NCI-H345 (cell line): ENCODE data around the gene TP53I3.
"Not testable (repeated sequence)": the region's sequence is repeated elsewhere in the genome, so short reads cannot be mapped to it uniquely, and the experiment has no call there.

Source experiments
- DNase-seq: peaks from one replicate; lab custom pipeline; 2025; lab: John Stamatoyannopoulos, UW

TP53I3 gene

DNA sequence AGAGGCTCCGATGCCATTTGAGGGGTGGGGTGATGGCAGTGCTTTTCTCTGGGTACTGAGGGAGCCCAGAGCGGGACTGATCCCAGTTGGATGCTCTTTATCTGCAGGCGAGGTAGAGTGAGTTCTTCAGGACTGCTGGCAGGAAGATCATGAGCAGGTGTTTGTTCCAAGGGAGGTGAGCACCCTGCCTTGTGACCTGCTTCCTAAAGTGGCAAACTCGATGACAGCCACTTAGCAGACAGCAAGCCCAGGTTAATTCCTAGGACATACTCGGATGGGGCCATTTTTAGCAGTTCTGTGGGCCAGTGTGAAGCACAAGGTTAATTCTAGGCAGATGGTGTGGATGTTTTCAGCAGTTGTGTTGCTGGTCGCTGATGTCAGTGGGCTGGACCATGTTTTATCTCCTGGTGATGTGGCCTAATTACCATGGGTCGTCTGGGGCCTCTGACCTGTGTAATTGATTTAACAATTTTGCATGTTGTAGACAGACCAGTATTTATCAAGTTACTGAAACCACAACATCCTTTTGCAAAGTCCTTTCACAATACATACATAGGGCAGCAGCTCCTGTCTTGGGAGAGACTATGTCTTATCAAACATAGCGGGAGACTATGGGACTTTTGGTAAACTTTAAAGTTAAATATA lies 30.1 kb downstream of the TP53I3 start:
- no peak for DNase-seq

DNA sequence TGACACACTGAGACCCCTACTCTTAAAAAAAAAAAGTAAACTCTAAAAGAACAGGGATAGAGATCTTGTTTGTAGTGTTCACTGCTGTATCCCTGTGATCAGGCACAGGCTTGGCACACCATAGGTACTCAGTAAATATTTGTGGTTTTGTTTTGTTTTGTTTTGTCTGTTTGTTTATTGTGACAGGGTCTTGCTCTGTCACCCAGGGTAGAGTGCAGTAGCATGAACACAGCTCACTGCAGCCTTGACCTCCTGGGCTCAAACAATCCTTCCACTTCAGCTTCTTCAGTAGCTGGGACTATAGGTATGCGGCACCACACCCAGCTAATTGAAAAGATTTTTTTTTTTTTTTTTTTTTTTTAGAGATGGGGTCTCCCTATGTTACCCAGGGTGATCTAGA lies 31.7 kb downstream of the TP53I3 start:
- no peak for DNase-seq

DNA sequence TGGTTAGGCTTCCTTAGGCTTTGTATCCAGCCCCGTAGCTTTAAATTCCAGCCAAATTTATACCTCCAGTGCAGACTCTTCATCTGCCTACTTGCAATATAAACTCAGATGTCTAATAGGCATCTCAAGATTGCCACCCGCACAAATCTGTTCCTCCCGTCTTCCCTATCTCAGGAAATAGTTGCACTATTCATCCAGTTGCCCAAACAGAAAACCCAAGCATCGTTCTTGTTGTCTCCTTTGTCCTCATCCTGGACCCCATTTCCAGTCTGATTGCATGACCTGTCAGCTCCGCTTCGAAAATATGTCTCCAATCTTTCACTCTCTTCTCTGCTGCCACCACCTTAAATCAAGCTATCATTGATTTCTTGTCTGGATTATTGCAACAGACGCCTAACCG lies 32.8 kb downstream of the TP53I3 start:
- no peak for DNase-seq

DNA sequence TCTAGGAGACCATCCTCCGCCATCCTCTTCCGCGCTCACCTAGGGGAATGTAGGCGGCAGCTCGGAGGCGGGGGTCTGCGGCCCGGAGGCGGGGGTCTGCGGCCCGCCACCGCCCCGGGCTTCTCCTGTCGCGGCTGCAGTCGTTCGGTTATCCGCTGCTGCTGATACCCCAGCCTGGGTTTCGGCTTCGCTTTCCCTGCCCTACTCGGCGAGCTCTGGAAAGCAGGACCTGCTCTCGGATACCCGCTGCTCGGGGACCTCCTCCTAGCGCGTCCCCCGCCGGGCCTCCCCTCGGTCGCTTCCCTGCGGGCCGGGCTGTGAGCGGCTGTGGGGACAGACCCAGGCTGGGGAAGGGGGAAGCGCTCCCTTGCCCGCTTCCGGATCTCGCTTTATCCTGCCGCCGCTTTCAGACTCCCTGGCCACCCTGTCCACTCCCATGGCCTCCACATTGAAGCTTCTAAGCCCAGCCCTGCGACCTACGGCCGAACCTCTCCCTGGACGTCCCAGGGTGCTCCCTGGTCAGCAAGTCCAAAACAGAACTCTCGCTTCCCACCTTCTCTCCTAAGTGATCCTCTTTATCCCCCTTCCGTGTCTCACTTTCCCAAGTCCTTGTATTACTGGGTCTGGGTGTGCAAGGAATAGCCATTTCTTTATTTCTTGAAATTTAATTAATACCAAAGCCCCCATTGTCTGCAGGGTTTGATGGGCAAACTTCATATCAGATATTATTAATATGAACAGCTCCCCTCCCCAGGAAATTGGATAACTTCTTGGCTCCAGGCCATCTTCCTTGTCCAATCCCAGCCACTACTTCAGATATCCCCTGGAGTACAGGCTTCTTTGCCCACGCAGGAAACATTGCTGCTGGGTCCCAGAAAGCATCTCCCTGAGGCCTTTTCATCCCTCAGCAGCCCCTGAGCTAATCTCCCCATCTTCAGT lies 34.3 kb downstream of the TP53I3 start:
- no peak for DNase-seq

DNA sequence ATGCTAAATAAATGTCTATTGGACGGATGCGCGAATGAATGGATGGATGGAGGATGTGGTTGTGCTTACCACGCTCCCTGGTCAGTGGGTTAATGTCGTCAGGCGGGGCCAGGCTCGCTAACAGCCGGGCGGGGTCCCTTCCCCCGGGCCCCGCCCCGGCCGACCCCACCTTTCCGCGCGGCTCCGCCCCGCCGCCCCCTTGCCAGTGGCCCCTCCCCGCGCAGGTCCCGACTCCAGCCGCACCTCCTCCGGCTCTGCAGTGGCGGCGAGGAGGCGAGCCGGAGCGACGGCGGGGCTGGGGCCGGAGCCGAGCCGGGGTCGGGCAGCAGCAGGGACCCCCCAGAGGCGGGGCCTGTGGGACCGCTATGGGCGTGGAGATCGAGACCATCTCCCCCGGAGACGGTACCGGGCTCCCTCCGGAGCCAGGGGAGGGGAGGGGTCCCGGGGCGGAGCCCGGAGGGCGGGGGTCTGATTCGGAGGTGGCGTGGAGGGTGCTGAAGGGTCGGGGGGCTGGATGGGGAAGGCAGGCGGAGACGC lies 35.1 kb downstream of the TP53I3 start, which contains the start of gene FKBP1B:
Gene FKBP1B (plus strand): TSS at position 257 of the 537 bp plus-strand sequence. CDS start 109 bp downstream, at position 366.
- peak; percentile 75 for DNase-seq

DNA sequence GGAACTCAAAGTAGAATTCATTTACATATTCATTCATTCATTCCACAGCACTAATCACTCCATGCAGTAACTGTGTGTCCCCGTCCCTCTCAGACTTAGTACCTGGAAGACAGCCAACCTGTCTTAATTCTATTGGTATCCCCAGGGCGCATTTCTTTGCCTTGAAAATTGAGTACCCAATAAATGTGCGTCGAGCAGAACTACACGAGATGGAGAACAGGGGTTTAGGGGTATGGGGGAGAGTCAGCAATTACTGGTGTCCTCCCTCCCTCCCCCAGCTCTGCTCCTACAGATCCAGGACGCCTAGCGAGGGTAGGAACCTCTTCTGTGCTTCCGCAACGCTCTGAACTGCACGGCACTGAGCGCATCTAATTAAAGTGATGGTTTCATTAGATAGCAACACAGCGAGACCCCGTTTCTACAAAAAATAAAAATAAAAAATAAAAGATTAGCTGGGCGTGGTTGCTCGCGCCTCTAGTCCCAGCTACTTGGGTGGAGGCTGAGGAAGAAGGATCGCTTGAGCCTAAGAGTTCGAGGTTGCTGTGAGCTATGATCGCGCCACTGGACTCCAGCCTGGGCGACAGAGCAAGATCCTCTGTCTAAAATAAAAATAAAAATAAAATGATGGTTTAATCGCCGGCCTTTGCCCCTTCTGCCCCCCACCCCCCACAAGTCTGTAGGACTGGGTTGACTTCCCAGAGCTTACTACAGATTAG lies 35.7 kb downstream of the TP53I3 start:
- peak; percentile 64 for DNase-seq

DNA sequence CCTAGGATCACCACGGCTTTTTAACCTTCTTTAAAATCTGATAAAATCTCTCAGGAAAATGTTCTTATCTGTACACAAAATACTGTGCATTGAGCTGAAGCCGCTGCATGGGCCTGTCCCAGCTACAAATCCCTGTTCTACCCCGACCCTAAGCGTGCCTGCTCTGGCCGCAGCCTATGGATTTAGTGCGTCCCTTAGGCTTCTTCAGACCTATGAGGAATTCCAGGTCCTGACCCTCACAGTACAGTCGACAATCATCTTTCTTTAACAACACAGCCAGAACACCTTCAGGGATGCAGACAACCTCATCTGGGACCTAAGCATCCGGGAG lies 37.0 kb downstream of the TP53I3 start:
- no peak for DNase-seq

DNA sequence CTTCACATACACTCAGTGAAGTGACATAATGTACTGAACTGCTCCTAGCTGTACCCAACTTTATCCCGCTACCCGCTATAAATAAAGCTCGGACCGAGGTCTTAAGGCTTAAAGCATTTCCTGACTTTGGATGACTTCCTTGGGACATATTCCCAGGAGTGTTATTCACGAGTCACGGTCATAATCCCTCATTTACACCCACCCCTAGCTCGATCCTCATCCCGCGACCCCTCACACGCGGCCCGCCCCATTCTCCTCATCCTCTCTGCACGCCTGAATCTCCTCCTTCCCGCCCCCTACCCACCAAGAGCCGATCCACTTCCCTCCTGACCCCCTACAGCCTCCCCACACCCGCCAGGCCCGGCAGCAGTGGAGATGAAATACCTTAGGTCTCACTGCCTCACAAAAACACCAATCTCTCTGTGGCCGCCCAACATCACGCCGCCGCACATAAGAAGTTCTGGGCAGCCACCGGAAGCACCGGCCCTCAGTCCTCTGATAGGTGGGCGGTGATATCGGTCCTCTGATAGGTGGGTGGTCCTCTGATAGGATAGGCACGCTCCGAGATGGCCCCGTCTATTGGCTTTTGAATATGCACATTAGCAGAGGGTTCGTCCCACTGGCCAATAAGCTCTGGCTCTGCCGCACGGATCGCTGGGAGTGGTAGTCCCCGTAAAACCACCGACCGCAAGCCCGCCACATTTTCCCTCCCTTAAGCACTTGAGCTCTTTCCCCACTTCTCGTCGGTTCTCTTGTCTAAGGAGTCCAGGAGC lies 37.5 kb downstream of the TP53I3 start, which contains the start of gene WDCP:
Gene WDCP (minus strand): TSS at position 462 of the 773 bp plus-strand sequence. CDS start 7,897 bp downstream, outside the sequence.
- DNase-seq = peak; percentile 100

DNA sequence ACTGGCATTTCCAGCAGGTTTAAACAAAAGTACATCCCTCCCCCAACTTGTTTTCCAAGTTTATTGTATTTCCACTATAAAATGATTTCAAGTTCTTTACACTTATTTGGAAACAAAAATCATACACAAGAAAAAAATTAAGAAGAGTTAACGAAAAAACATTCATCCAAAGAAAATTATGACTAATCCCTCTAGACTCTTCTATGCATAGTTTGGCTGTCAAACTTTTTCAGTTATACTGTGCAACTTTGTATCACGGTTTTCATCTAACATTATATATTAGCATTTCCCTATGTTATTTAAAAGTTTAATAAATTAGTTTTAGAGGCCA lies 38.1 kb downstream of the TP53I3 start:
- no peak for DNase-seq

DNA sequence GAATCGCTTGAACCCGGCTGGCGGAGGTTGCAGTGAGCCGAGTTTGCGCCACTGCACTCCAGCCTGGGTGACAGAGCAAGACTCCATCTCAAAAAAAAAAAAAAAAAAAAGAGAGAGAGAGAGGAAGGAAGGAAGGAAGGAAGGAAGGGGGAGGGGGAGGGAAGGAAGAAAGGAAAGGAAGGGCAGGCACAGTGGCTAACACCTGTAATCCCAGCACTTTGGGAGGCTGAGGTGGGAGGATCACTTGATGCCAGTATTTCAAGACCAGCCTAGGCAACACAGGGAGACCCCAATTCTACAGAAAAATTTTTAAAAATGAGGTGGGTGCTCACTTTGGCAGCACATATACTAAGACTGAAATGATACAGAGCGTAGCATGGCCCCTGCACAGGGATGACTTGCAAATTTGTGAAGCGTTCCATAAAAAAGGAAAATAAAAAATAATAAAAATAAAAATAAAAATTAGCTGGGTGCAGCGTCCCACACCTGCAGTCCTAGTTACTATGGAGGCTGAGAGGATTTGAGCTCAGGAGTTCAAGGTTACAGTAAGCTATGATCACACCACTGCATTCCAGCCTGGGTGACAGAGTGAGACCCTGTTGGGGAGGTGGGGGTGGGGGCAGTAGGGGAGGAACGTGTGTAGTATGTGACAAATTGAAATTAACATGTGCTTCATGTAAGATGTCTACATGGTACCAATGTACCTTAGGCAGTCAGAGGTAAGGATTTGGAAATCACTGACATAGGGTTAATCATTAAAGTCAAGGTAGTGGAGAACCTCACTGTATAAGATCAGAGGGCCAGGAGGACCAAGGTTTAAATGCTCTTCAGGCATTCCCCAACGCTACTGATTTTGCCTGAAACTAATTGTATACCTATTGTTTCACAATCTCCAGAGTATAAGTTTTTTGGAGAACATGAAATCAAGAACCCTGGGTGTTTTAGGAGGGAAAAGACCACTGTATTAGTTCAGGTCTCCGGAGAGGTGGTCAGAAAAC lies 38.8 kb downstream of the TP53I3 start:
- no peak for DNase-seq

DNA sequence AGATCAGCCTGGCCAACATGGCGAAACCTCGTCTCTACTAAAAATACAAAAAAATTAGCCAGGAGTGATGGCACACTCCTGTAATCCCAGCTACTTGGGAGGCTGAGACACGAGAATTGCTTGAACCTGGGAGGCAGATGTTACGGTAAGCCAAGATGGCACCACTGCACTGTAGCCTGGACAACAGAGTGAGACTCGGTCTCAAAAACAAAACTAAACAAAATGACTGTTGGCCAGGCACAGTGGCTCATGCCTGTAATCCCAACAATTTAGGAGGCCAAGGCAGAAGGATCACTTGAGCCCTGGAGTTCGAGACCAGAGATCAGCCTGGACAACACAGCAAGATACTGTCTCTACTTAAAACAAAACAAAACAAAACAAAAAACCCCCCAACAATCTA lies 41.5 kb downstream of the TP53I3 start:
- DNase-seq = not testable (repeated sequence)

DNA sequence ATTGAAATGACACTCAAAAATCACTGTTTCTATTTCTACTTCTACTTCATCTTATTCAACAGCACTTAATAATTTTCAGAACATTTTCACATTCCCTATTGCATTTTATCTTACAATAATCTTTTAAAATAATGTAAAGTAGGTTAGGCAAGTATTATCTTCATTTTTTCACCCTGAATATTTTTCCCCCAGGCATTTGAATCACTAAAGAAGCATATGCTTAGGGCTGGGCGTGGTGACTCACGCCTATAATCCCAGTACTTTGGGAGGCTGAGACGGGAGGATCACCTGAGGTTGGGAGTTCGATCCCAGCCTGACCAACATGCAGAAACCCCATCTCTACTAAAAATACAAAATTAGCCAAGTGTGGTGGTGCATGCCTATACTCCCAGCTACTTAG lies 44.1 kb downstream of the TP53I3 start:
- no peak for DNase-seq

DNA sequence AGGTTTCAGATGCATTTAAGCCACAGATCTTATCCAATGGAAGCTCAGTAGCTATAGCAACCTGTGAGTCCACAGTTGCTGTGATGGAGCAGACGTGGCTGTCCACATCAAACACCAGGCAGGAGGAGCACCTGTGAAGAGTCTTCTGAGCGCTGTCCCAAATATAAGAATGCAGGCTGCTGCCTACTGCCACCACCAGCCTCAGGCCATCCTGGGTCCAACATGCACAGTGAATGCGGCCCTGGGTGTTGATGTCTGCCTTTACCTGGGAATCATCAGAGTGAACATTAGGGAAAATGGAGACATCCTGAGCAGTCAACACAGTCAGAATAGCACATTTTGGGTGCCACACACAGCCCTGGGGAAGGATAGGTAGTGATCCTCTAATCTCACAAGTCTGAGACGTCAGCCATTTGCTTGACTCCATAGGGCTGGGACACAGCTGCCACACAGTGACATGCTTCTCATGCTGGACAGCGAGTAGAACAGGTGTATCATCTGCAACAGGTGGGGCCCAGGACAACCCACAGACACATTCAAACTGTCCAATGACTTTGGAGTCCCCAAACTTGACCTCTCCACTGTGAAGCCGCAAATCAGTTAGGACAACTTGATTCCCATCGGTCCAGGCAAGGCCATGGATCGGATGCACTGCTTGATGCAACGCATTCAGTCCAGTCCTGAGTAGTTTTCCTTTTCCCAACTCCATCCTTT lies 45.7 kb downstream of the TP53I3 start:
- DNase-seq = no peak
